ENCODE measurements around the gene ERF.

Gene ERF

DNA sequence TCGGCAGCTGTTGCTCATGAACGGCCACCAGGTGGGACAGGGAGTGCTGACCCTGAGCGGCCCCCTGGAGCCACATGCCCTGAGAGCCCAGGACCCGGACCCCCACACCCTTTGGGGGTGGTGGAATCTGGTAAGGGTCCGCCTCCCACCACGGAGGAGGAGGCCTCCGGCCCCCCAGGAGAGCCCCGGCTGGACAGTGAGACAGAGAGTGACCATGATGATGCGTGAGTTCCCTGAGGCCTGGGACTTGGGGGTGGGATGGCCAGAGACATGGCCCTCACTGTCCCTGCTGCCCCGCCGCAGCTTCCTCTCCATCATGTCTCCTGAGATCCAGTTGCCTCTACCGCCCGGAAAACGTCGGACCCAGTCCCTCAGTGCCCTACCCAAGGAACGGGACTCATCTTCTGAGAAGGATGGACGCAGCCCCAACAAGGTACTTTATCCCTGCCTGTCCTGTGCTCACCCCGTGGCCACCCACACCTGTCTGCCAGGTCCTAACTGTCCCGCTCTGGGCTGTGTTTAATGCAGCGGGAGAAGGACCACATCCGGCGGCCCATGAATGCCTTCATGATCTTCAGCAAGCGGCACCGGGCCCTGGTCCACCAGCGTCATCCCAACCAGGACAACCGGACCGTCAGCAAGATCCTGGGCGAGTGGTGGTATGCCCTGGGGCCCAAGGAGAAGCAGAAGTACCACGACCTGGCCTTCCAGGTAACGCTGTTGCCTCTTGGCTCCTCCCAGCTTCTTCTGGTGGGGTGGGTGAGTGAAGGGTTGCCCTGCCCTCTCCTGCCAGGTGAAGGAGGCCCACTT, 32.3 kb upstream of the ERF start:
- DNase-seq = no peak

DNA sequence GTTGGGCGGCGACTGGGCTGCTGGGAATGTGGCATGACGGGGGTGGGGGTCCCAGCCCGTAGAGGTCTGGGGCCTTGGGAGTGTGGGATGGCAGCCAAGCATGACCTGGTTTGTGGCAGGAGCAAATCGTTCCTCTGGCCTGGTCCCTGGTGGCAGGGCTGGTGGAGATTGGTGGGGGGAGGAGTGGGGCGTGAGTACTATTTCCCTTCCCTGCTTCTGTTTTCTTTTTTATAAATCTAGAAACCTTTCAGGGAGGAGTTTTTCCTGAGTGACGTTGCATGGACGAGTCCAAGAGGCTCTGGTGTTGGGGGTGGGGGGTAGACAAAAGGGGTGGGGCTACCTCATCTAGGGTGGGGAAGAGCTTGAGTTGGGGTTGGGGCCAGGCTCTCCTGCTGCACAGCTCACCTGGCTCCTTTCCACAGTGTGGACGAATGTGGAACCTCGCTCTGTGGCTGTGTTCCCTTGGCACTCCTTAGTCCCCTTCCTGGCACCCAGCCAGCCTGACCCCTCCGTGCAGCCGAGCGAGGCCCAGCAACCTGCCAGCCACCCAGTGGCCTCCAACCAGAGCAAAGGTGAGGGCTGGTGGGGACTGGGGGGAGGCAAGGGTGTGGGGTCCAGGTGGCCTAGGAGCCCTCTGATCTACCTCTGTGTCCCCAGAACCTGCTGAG, 31.6 kb upstream of the ERF start:
- no peak for DNase-seq

DNA sequence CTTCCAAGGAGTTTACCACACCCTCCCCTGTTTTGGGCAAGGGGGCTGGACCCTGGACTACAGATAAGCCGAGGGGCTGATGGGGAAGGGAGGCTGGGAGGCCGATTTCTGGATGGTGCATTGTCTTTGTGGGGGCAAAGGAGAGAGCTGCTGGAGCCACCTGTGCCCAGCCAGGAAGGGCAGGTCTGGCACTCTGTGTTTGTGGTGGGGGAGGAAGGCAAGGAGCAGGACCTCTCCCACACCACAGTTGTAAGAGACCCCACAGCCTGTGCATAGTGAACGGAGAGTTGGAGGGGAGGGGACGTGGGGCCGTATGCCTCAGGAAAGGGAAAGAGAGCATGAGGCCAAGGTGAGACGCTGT, 31.0 kb upstream of the ERF start:
- DNase-seq = no peak

DNA sequence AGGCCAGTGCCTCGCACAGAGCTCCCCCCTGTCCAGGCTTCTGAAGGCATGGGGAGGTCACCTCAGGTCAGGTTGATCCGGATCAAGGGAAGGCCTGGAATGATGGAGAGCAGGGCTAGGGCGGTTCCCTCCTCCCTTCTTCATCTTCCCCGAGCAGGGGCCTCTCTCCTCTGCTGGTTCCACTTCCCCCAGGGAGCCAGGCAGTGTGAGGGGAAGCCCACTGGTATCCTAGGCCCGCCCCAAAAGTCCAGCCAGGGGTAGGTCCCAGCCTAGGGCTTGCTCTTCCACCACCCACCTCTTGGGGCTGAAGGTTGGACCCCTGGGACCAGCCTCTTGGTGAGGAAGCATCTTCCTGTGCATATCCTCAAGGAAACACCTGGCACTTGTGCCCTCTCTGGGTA, 30.6 kb upstream of the ERF start:
- no peak for DNase-seq

DNA sequence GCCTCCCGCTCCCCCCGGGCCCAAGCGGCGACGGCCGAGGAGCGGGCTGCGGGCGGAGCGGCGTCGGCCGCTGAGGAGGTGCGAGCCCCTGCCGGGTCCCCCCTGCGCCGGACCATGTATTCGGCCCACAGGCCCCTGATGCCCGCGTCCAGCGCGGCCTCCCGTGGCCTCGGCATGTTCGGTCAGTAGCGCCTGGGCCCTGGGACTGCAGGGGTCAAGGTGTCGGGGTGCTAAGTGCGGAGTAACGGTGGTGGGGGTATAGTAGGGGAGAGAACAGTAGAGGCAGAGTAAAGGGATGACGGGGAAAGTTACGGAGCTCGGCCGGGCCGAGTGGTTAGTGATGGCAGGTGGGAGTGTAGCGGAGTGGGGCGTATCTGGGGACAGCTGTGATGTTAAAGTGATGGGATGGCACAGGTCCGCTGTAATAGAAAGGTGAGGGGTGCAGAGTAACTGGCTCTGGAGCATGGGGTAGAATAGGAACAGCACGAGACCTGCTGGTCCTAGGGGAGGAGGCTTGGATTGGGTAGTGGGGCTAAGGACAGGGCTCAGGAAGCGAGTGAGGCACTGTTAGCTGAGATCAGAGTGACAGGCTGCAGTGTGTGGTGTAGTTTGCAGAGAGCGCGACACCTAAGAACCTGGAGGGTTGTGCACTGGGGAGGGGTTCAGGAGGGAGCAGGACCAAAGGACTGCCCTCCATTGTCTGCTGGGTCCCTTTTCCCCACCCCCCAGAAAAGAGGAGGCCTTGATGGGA, 29.8 kb upstream of the ERF start:
- no peak for DNase-seq

DNA sequence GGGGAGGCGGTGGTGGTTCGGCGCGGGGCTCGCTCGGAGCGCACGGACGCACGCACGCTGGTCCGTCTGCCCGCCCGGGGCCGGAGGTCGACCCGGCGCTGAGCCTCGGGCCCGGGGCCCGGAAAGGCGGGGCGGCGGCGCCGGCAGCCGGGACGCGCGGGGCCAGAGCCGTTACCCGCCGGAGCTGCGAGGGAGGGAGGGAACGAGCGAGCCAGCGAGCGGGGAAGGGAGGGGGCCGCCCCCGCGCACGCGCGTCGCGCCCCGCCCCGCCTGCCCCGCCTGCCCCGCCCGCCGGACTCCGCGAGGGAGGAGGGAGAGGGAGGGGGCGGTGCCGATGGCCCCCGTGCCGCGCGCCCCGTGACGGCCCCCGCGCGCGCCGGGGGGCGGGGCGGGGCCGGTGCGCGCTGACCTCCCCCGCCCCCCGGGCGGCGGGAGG, 29.2 kb upstream of the ERF start:
- peak; percentile 77 for DNase-seq

DNA sequence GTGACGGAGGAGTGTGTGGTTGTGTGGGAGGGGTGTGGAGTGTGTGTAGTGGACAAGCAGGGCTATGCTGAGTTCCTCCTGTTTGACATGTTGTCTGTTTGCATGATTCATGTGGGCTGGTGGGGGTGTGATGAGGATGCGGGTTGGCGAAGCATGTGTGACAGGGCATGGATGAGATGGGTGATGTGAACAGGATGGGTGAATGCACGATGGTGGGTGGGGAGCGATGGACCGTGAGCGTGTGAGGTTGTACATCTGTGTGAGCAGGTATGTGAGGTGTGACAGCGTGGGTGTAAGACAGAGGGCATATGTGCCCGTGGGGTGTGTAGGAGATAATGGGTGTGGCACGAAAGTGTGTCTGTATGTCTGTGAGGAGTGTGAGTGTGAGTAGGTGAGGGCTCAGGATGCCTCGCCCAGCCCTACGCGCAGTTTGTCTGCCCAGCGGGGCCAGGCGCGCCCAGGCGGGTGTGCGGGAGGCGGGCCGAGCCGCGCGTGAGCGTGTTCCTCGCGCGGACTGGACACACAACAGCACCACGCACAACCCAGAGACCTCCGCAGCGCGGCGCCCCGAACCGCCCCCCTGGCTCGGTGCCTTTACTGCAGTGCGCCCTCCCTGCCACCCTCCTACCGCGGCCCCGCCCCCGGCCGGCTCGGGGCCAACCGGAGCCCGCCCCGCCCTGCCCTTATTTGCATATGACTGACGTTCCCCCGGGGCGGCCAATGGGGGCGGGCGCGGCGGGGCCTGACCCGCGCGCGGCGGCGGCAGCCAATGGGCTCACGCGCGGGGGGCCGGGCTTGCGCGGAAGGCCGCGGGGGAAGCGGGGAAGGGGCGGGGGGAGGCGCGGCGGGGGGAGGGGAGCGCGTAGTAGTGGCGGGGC, 28.5 kb upstream of the ERF start:
- DNase-seq = peak; percentile 94

DNA sequence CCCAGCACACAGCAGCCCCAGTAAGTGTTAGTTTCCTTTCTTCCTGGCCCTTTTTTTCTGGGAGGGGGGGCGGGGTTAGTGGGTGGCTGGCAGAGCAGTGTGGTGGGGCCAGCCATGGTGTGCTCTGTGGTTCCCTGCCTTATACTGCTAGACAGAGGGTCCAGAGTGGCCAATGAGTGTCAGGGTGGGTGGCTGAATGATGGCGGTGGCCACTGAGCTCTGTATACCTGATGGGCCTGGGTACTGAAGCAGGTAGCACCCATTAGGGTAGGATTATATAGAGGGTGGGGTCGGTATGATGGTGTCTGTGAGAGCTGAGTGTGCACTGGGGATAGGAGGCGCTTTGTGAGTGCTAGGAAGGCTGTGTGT, 27.9 kb upstream of the ERF start:
- DNase-seq = no peak

DNA sequence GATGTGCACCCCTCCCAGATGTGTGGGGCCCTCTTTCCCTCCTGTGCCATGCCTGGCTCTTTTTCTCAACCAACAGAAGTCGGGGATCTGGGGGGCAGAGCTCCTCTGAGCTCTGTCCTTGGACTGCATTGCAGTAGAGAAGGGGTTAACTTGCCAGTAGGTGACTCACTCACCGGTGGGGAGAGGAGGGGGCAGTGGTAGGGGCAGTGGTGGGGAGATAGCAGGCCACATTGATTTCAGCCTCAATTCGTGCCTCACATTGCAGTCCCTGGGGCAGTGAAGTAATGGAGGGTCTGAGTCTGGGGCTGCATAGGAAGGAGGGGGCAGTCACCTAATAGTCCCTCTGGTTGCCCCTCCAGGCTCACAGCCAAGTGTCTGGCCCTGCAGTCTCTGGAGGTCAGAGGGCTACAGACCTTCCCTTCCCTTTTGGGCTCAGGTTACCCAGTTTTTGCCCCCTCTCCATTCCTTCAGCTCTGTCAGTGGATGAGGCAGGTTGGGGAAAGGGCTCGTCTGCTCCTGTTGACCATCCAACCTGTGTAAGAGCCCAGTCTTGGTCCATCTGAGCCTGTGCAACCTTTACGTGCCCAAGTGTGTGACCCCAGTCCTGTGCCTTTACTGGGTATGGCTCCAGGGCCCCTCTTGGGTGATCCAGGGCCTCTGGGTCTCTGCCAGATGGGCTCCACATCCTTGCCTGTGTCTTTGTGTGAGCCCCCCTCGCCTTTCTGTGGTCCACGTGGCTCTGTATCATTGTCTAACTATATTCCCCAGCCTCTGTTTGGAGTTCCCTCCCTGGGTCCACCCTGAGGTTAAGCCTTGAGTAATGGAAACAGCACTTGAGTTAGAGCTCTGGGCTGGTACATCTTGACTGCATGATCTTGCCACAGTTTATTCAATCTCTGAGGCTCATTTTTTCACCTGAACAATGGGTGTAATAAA, 27.2 kb upstream of the ERF start:
- DNase-seq = no peak

DNA sequence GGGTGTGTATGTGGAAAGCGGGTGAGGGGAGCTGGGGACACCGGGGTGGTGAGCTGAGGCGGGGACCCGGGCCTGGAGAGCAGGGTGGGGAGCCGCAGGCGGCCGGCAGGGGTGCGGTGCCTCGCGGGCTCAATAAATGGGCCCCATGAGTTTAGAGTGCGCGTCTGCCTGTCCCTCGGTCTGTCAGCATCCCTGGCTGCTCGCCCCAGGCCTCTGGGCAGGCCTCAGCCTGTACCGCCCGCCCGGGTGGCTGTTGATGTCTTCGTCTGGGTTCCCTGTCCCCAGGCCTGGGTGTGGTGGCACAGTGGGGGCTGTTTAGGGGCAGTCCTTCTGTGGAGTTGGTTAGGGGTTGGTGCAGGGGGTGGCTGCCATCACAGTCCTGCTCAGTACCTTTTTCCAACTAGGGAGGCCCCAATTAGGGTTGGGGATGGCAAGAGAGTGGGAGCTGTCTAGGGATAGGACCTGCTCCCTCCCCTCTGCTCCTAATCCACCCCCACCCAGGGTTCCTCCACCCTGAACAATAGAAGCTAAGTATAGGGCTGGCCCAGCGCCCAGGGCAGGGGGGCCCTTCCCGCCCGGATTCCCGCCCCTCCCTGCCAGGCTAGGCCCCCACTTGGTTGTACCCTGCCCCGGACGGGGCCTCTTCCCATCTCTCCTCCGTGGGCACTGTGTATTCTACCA, 26.4 kb upstream of the ERF start:
- no peak for DNase-seq

DNA sequence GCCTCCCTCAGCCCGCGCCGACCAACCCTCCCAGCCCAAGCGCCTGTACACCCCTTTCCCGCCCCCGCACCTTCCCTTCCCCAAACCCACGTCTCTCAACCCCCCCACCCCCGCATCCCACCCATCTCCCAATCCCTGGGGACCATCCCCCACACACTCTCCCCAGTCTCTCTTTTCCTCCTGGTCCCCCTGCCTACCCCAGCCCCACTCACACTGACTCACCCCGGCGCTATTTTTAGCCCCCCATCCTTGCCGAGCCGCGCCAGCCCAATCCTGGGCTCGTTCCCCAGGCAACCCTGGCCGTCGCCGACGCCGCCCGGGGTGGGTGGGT, 25.9 kb upstream of the ERF start:
- no peak for DNase-seq

DNA sequence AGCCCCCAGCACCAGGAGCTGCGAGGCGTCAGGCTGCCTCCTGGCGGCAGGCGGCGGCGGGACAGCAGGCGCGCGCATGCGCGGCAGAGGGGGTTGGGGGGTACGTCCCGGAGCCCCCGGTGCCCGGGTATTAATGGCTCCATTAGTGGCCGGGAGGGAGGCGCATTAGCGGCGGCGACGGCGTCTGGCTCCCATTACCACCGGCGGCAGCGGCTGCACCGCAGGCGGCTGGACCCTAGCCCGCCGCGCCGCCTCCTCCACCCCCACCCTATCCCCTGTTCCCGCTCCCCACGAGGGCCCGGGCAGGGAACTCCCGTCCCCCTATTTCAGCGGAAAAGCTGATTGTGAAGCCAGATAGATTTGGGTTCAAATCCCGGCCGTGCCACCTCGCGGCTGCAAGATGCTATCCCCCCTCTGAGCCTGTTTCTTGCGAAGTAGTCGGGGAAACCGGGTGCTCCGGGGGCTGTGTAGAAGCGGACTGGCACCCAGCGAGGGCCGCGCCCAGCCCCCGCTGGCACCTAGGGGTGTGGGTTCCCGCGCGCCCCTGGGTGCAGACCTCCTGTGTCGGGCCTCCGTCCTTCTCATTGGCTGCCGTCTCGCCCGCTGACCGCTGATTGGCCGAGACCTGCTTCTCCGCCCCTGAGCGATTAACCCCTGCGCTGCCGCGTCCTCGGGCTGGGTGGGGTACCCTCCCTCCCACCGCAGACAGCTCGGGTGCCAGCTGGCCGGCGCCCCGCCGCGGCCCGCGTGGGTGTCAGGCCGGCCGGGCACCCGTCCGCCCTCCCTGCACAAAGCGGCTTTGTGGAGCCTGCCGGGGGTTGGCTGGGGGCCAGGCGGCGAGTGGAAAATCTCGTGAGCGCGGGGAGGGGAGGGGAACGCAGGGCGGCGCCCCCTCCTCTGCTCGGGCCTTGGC, 25.2 kb upstream of the ERF start:
- DNase-seq = peak; percentile 83

DNA sequence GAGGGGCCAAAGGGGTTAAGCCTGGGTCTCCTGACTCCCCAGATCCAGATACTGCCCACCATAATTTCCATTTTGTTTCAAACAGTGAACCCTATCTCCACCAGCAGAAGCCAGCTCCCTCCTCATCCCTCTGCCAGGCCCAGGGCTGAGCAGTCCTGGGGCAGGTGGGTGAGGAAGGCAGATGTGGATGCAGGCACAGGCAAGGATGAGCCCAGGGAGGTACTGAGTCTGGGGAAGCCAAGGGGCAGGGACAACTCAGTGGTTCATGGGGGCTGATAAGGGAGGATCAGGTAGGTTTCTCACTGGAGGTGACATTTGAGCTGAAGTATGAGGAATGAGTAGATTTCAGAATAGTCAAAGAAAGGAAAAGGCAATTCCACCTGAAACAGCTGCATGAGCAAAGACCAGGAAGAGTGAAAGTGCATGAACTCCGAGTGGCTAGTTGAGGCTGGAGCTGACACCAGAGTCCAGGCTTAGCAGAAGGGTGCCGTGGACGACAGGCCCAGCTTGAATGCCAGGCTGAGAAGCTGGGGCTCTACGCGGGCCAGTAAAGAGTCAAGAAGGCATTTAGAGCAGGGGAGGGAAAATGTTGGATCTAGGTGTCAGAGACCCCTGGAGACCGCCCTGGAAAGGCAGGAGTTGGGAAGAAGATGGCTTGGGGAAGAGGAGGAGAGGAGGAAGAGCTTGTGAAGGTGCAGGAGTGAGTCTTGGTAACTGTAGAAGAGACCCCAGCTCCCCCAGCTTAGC, 24.4 kb upstream of the ERF start:
- no peak for DNase-seq

DNA sequence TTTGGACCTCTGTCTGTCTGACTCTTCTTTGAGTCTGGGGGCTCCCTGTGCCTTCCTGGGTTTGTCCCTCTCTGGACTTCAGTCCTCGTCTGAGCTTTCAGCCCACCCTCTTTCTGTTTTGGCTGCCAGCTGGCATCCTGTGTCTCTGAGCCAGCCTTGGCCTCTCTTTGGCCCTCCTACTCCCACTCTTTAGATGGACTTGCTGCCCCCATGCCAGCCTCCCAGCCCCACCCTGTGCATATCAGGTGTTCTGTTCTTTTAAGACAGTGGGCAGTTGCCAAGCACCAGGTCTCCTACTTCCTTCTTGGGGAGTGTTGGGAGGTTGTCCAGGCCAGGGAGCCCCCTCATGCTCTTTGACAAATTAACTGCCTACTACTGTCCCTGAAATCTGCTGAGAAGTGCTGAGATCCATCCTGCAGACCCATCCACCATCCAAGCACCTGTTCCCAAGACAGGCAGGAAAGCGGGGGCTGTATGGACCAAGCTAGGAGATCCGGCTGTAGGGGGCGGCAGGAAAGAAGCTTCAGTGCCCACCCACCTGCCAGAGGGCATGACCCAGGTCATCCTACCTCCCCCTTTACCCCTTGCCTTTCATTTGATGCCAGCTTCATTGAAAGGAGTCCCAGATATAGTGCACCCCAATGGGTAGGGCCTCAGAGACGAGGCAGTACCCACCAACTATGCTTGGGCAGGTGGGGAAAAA, 23.7 kb upstream of the ERF start:
- no peak for DNase-seq

DNA sequence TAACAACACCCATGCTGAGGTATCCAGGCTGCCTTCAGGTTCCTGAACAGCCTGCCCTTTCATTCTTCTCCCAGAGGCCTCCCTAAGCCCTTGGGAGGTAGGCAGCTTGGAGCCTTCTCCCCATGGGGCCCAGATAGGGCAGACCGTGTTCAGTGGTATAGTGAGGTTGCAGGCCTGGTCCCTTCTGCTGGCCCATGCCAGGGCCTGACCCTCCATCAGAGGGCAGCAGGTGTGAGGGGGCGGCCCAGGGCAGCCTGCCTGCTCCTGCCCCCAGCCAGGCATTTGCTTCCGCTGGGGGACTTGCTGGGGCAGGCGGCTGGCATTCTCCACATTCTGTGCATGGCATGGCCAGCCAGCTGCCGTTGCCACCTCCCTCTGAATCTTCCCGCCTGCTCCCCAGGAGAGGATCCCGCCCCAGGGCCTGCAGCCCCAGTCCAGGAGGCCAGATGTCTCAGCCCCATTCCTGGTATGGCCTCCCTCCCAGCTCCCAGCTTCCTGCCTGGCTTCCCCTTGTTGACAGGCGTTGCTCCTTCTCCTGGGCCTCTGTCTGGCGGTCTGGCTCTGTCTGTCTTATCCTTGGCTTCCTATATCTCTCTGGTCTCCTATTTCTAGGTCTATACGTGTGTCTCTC, 23.0 kb upstream of the ERF start:
- no peak for DNase-seq

DNA sequence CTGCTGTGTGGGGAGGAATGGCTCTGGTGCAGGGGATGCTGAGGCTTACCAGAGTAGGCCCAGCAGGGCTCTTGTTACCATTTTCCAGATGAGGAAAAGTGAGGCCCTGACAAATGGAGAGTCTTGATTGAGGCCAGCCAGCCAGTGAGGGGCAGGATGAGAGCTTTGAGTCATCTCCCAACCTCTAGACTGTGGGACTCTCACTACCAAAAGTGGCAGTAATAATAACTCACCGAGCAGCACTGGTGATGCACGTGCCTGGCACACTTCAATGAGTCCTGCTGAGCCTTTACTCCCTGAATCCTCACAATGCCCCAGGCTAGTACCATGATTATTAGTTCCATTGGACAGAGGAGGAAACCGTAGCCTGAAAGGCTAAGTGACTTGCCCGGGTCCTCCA, 21.9 kb upstream of the ERF start:
- no peak for DNase-seq

DNA sequence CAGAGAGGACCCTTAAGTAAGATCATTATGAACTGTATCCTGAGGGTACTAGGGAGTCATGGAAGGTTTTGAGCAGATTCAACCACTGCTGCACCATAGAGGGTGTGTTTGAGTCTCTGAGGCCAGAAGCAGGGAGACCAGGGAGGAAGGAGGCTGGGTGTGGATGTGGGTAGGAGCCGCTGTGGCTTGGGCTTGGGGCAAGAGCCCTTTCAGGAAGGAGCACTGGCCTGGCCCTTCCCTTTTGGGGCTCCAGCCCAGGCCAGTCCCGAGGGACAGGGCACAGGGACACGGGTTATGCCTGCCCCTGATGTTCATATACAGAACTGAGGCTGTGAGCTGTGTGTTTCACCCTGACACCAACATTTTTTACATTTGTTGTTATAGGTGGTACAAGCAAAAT, 21.4 kb upstream of the ERF start:
- no peak for DNase-seq

DNA sequence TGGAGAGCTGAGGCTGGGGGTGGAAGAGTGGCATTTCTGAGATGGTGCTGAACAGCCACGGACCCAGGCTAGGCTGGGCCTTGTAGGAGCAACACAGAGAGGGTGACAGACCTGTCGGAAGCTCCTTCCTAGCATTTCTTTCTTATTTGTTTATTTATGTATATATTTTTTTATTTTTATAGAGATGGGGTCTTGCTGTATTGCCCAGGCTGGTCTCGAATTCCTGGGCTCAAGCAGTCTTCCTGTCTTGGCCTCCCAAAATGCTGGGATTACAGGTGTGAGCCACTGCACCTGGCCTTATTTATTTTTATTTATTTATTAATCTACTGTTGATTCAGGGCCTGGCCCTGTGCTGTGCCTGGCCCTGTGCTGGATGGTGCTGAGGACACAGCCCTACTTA, 20.6 kb upstream of the ERF start:
- no peak for DNase-seq
